SJCRH30 (cell line): ENCODE results near the gene BHLHE23. TPM values are rescaled to one million over a fixed set of nuclear protein-coding genes. Genes with fewer than 3 reads are reported as not detected.

ENCODE experiments used
- DNase-seq, 2 experiments: peaks; one replicate each; pipeline ENCODE4 v3.0.0-alpha.2; 2015 to 2020
- H3K27ac ChIP-seq: fragments of 250-450 bp; sonication (Bioruptor Pico); 2 replicates; pipeline ENCODE4 v1.5.1; 2020; ENCODE audit warnings: mild to moderate bottlenecking, moderate library complexity
- H3K27me3 ChIP-seq: fragments of 250-450 bp; sonication (Bioruptor Pico); 2 replicates; pipeline ENCODE4 v1.5.1; 2020; ENCODE audit warnings: mild to moderate bottlenecking, moderate library complexity
- H3K36me3 ChIP-seq: fragments of 250-450 bp; sonication (Bioruptor Pico); 2 replicates; pipeline ENCODE4 v1.5.1; 2020; ENCODE audit warnings: mild to moderate bottlenecking, moderate library complexity
- H3K4me1 ChIP-seq: fragments of 250-450 bp; sonication (Bioruptor Pico); 2 replicates; pipeline ENCODE4 v1.5.1; 2020; ENCODE audit warnings: mild to moderate bottlenecking, moderate library complexity
- H3K4me3 ChIP-seq: fragments of 250-450 bp; sonication (Bioruptor Pico); 2 replicates; pipeline ENCODE4 v1.5.1; 2020; ENCODE audit warnings: mild to moderate bottlenecking, moderate library complexity
- H3K9me3 ChIP-seq: fragments of 250-450 bp; sonication (Bioruptor Pico); replicated peaks from 2 replicates; pipeline ENCODE4 v1.5.1; 2020; ENCODE audit warnings: mild to moderate bottlenecking, moderate library complexity
- total RNA-seq: library from RNA; depleted of rRNA; stranded (reverse); fragments of >200 nt; shearing (Covaris generic); gene quantifications from 2 replicates; pipeline ENCODE4 v1.2.3, GENCODE V29; 2014; rRNA removed

BHLHE23 gene
- total RNA-seq: not detected in 2 replicates

- no peak within 1 kb of the TSS for H3K27ac ChIP-seq
- DNase-seq: no peak
- H3K36me3 ChIP-seq: no peaks in the 10 kb centered on the region
- H3K4me3 ChIP-seq: no peak within 1 kb of the TSS
- peaks cover 8% of the 10 kb centered on the region for H3K4me1 ChIP-seq
- H3K27me3 ChIP-seq: peaks cover 18% of the 10 kb centered on the region; the same call in 1 of the 2 replicates
- H3K9me3 ChIP-seq: no peaks in the 10 kb centered on the region
Measured at GRCh38 chr20:63006540-63007359, at the start of gene BHLHE23. Gene BHLHE23 (minus strand): TSS chr20:63006964. CDS start chr20:63006774, 190 bp downstream.

- no peaks in the 10 kb centered on the region for H3K36me3 ChIP-seq
- no peak overlapping the region for H3K27ac ChIP-seq
- no peak for DNase-seq
- peaks cover 6% of the 10 kb centered on the region for H3K9me3 ChIP-seq
- H3K4me3 ChIP-seq: no peak overlapping the region
- H3K4me1 ChIP-seq: peaks cover 7% of the 10 kb centered on the region
- H3K27me3 ChIP-seq: peaks cover 49% of the 10 kb centered on the region
Measured at GRCh38 chr20:63055575-63056235, 48.9 kb upstream of the BHLHE23 start.

GRCh38 chr20:63054681-63055240 is 48.0 kb upstream of the BHLHE23 start:
- Histone ChIP-seq H3K36me3 (no peaks in the 10 kb centered on the region), H3K4me3 (no peak overlapping the region), H3K27ac (no peak overlapping the region), H3K4me1 (no peaks in the 10 kb centered on the region; the same call in 1 of the 2 replicates), H3K9me3 (peaks cover 6% of the 10 kb centered on the region), H3K27me3 (peaks cover 53% of the 10 kb centered on the region)
- DNase-seq: no peak

- Histone ChIP-seq H3K4me1 (no peaks in the 10 kb centered on the region), H3K36me3 (no peaks in the 10 kb centered on the region), H3K9me3 (peaks cover 6% of the 10 kb centered on the region), H3K4me3 (no peak overlapping the region), H3K27ac (no peak overlapping the region), H3K27me3 (peaks cover 58% of the 10 kb centered on the region)
- no peak for DNase-seq
Measured at GRCh38 chr20:63054103-63054474, 47.3 kb upstream of the BHLHE23 start.

GRCh38 chr20:63053432-63054102 is 46.8 kb upstream of the BHLHE23 start:
- Histone ChIP-seq H3K36me3 (no peaks in the 10 kb centered on the region), H3K4me1 (no peaks in the 10 kb centered on the region), H3K4me3 (no peak overlapping the region), H3K27me3 (peaks cover 58% of the 10 kb centered on the region), H3K9me3 (peaks cover 6% of the 10 kb centered on the region), H3K27ac (no peak overlapping the region)
- DNase-seq: no peak

GRCh38 chr20:63052571-63053431 is 46.0 kb upstream of the BHLHE23 start:
- H3K4me1 ChIP-seq: no peaks in the 10 kb centered on the region
- H3K27me3 ChIP-seq: peaks cover 58% of the 10 kb centered on the region
- peaks cover 6% of the 10 kb centered on the region for H3K9me3 ChIP-seq
- no peak overlapping the region for H3K4me3 ChIP-seq
- H3K36me3 ChIP-seq: no peaks in the 10 kb centered on the region
- DNase-seq: no peak
- H3K27ac ChIP-seq: no peak overlapping the region

GRCh38 chr20:63051911-63052310 is 45.1 kb upstream of the BHLHE23 start:
- Histone ChIP-seq H3K4me1 (no peaks in the 10 kb centered on the region), H3K27ac (no peak overlapping the region), H3K36me3 (no peaks in the 10 kb centered on the region), H3K4me3 (no peak overlapping the region), H3K27me3 (peaks cover 60% of the 10 kb centered on the region), H3K9me3 (peaks cover under 1% of the 10 kb centered on the region)
- DNase-seq: no peak

- no peak for DNase-seq
- Histone ChIP-seq H3K27me3 (peaks cover 64% of the 10 kb centered on the region), H3K4me3 (no peak overlapping the region), H3K27ac (no peak overlapping the region), H3K36me3 (no peaks in the 10 kb centered on the region), H3K4me1 (no peaks in the 10 kb centered on the region), H3K9me3 (no peaks in the 10 kb centered on the region)
Measured at GRCh38 chr20:63051186-63051860, 44.6 kb upstream of the BHLHE23 start.

- H3K27me3 ChIP-seq: peaks cover 67% of the 10 kb centered on the region
- H3K4me3 ChIP-seq: no peak overlapping the region
- no peaks in the 10 kb centered on the region for H3K36me3 ChIP-seq
- no peaks in the 10 kb centered on the region for H3K4me1 ChIP-seq
- no peak for DNase-seq
- H3K9me3 ChIP-seq: no peaks in the 10 kb centered on the region
- H3K27ac ChIP-seq: no peak overlapping the region
Measured at GRCh38 chr20:63050406-63050805, 43.6 kb upstream of the BHLHE23 start.

- Histone ChIP-seq H3K4me3 (no peak overlapping the region), H3K9me3 (no peaks in the 10 kb centered on the region), H3K27me3 (peaks cover 64% of the 10 kb centered on the region), H3K36me3 (no peaks in the 10 kb centered on the region), H3K4me1 (no peaks in the 10 kb centered on the region), H3K27ac (no peak overlapping the region)
- no peak for DNase-seq
Measured at GRCh38 chr20:63049561-63050221, 42.9 kb upstream of the BHLHE23 start.

- Histone ChIP-seq H3K4me1 (no peaks in the 10 kb centered on the region), H3K9me3 (no peaks in the 10 kb centered on the region), H3K36me3 (no peaks in the 10 kb centered on the region), H3K27ac (no peak overlapping the region), H3K4me3 (no peak overlapping the region), H3K27me3 (peaks cover 62% of the 10 kb centered on the region)
- DNase-seq: no peak
Measured at GRCh38 chr20:63049191-63049518, 42.4 kb upstream of the BHLHE23 start.

- Histone ChIP-seq H3K36me3 (no peaks in the 10 kb centered on the region), H3K27ac (no peak overlapping the region), H3K27me3 (peaks cover 57% of the 10 kb centered on the region), H3K4me1 (no peaks in the 10 kb centered on the region), H3K9me3 (no peaks in the 10 kb centered on the region), H3K4me3 (no peak overlapping the region)
- DNase-seq: peak; percentile 46 to 49
Measured at GRCh38 chr20:63048516-63049190, 41.9 kb upstream of the BHLHE23 start.

GRCh38 chr20:63047946-63048345 is 41.2 kb upstream of the BHLHE23 start:
- Histone ChIP-seq H3K4me3 (no peak overlapping the region), H3K27me3 (peaks cover 56% of the 10 kb centered on the region), H3K36me3 (no peaks in the 10 kb centered on the region), H3K4me1 (no peaks in the 10 kb centered on the region), H3K9me3 (no peaks in the 10 kb centered on the region), H3K27ac (no peak overlapping the region)
- no peak for DNase-seq
